ENCODE data around the gene ARHGAP29.

GRCh38 chr1:94280541-94280940 lies 43.2 kb upstream of the ARHGAP29 start:
- TF ChIP-seq ATF3 (IDR thresholded peaks at IDR 0.05; ENCODE audit: insufficient read depth, low read depth, low read length) (no peak), CTCF (IDR thresholded peaks at IDR 0.05; ENCODE audit: control extremely low read depth in 1 of 3, insufficient read depth in 1 of 3, low read depth in 1 of 3, low read length in 3 of 3) (no peak), RXRA (IDR thresholded peaks at IDR 0.05; ENCODE audit: insufficient read depth, low read depth, low read length) (no peak), MAX (IDR thresholded peaks at IDR 0.05) (no peak), SIX5 (IDR thresholded peaks at IDR 0.05; ENCODE audit: low read depth, low read length) (no peak), GABPA (IDR thresholded peaks at IDR 0.05; ENCODE audit: borderline replicate concordance, insufficient read depth, low read length) (no peak), CHD7 (IDR thresholded peaks at IDR 0.05; ENCODE audit: insufficient replicate concordance, low read length) (no peak), POLR2A (IDR thresholded peaks at IDR 0.05; ENCODE audit: control extremely low read depth in 1 of 2, low read depth in 2 of 2, low read length in 2 of 2) (no peak), ZNF274 (IDR thresholded peaks at IDR 0.05; ENCODE audit: borderline replicate concordance, extremely low read depth, low read length) (no peak), NANOG (IDR thresholded peaks at IDR 0.05; ENCODE audit: insufficient read depth, low read depth, low read length, poor library complexity, severe bottlenecking) (no peak)
